HL-60 (cell line): ENCODE results near the gene CFAP74.

Source experiments
- CTCF ChIP-seq: IDR thresholded peaks from one replicate; pipeline ENCODE4 v1.5.1; 2011; ENCODE audit warnings: low read length, control low read depth, inconsistent platforms; ENCODE audit not compliant: insufficient read depth
- GABPA ChIP-seq: IDR thresholded peaks from 2 replicates; pipeline ENCODE4 v1.6.1; 2012; ENCODE audit warnings: low read depth
- POLR2AphosphoS5 ChIP-seq: IDR thresholded peaks from 2 replicates; pipeline ENCODE4 v1.6.1; 2012; ENCODE audit warnings: low read depth
- REST ChIP-seq: IDR thresholded peaks from 2 replicates; pipeline ENCODE4 v1.6.1; 2012; ENCODE audit warnings: low read depth; ENCODE audit not compliant: insufficient replicate concordance

GRCh38 chr1:1950940-1951339 lies 52.6 kb downstream of the CFAP74 start:
- TF ChIP-seq CTCF (no peak), REST (no peak), GABPA (no peak), POLR2AphosphoS5 (no peak)
